Epithelial cell of proximal tubule (primary cell): Measurements from ENCODE around the gene DHRS4L2. TPM values are rescaled to one million over a fixed set of nuclear protein-coding genes. Genes with fewer than 3 reads are reported as not detected.
"Not testable (repeated sequence)": the region's sequence is repeated elsewhere in the genome, so short reads cannot be mapped to it uniquely, and the experiment has no call there.

Source experiments
- DNase-seq: peaks from one replicate; pipeline ENCODE4 v3.0.0-alpha.2; 2011; ENCODE audit warnings: low read depth
- H3K4me3 ChIP-seq: 2 replicates; pipeline ENCODE4 v1.5.1; 2011; ENCODE audit warnings: low read depth, mild to moderate bottlenecking, low read length
- CTCF ChIP-seq: conservative IDR thresholded peaks from 2 replicates; pipeline ENCODE4 v1.5.1; 2012; ENCODE audit warnings: low read depth, mild to moderate bottlenecking, low read length
- total RNA-seq: library from RNA; depleted of rRNA; stranded (reverse); fragments of >200 nt; gene quantifications from 2 replicates; pipeline ENCODE4 v1.2.3, GENCODE V29; 2015

Gene DHRS4L2
- total RNA-seq, 1 donor from 2014 or later: 14.8 TPM

- TF ChIP-seq CTCF: peak; percentile 43
- DNase-seq: no peak
- no peak overlapping the region for H3K4me3 ChIP-seq
Observed at GRCh38 chr14:23951590-23952201, 37.0 kb upstream of the DHRS4L2 start.

- peak overlapping the region; percentile 63 for H3K4me3 ChIP-seq
- DNase-seq: not testable (repeated sequence)
Observed at GRCh38 chr14:23953116-23953463, 35.6 kb upstream of the DHRS4L2 start.

GRCh38 chr14:23953464-23954278, 35.1 kb upstream of the DHRS4L2 start, which contains the start of gene DHRS4:
Gene DHRS4 (plus strand): TSS chr14:23953770. CDS start chr14:23953789, 19 bp downstream.
- peak within 1 kb of the TSS; percentile 63 for H3K4me3 ChIP-seq
- no peak for DNase-seq
- peak; percentile 96 for TF ChIP-seq CTCF

GRCh38 chr14:23954279-23954614, 34.5 kb upstream of the DHRS4L2 start:
- H3K4me3 ChIP-seq: peak overlapping the region; percentile 63
- DNase-seq: not testable (repeated sequence)

GRCh38 chr14:23954965-23955364, 33.8 kb upstream of the DHRS4L2 start:
- not testable (repeated sequence) for DNase-seq
- peak overlapping the region; percentile 63 for H3K4me3 ChIP-seq

- not testable (repeated sequence) for DNase-seq, H3K4me3 ChIP-seq
Observed at GRCh38 chr14:23955811-23956210, 32.9 kb upstream of the DHRS4L2 start.

- not testable (repeated sequence) for H3K4me3 ChIP-seq, DNase-seq
Observed at GRCh38 chr14:23957913-23958569, 30.7 kb upstream of the DHRS4L2 start.

GRCh38 chr14:23960899-23961298, 27.8 kb upstream of the DHRS4L2 start:
- not testable (repeated sequence) for H3K4me3 ChIP-seq, DNase-seq

- DNase-seq: not testable (repeated sequence)
Observed at GRCh38 chr14:23961704-23962103, 27.0 kb upstream of the DHRS4L2 start.

GRCh38 chr14:23969130-23969480, 19.6 kb upstream of the DHRS4L2 start:
- DNase-seq, H3K4me3 ChIP-seq: not testable (repeated sequence)

More at GRCh38 chr14:23961704-23962103, 27.0 kb upstream of the DHRS4L2 start:
- H3K4me3 ChIP-seq: not testable (repeated sequence)

GRCh38 chr14:23969481-23970282, 19.0 kb upstream of the DHRS4L2 start:
- not testable (repeated sequence) for DNase-seq
- H3K4me3 ChIP-seq: peak overlapping the region; percentile 38

- not testable (repeated sequence) for DNase-seq
Observed at GRCh38 chr14:23970283-23970659, 18.5 kb upstream of the DHRS4L2 start.

GRCh38 chr14:23973178-23973577, 15.6 kb upstream of the DHRS4L2 start:
- DNase-seq, H3K4me3 ChIP-seq: not testable (repeated sequence)

More at GRCh38 chr14:23970283-23970659, 18.5 kb upstream of the DHRS4L2 start:
- H3K4me3 ChIP-seq: not testable (repeated sequence)

- not testable (repeated sequence) for DNase-seq, H3K4me3 ChIP-seq
Observed at GRCh38 chr14:23974041-23974440, 14.7 kb upstream of the DHRS4L2 start.
